Loucy (cell line): ENCODE results near the gene IL17RE.

Experiments
- H2AFZ ChIP-seq: fragments of 200-600 bp; sonication (generic); 2 replicates; pipeline ENCODE4 v1.6.0; 2016; ENCODE audit warnings: antibody characterized with exemption, mild to moderate bottlenecking, low read length, moderate library complexity
- H3F3A ChIP-seq: fragments of 200-600 bp; 2 replicates; pipeline ENCODE4 v1.6.0; 2016; ENCODE audit warnings: antibody characterized with exemption, low read depth, mild to moderate bottlenecking
- H3K27me3 ChIP-seq: fragments of 200-600 bp; sonication (generic); 2 replicates; pipeline ENCODE4 v1.6.1; 2014; ENCODE audit warnings: low read length, mild to moderate bottlenecking; ENCODE audit not compliant: insufficient read depth, poor library complexity, severe bottlenecking
- H3K36me3 ChIP-seq: fragments of 200-600 bp; sonication (generic); 2 replicates; pipeline ENCODE4 v1.6.1; 2016; ENCODE audit warnings: low read length; ENCODE audit not compliant: insufficient read depth
- H3K4me1 ChIP-seq: fragments of 200-600 bp; sonication (generic); 2 replicates; pipeline ENCODE4 v1.5.1; 2014; ENCODE audit warnings: low read length, mild to moderate bottlenecking; ENCODE audit not compliant: insufficient read depth, poor library complexity, severe bottlenecking
- H3K4me2 ChIP-seq: fragments of 200-600 bp; sonication (generic); 2 replicates; pipeline ENCODE4 v1.6.0; 2014; ENCODE audit warnings: antibody characterized with exemption, low read length, low read depth, mild to moderate bottlenecking; ENCODE audit not compliant: poor library complexity, severe bottlenecking
- H3K4me3 ChIP-seq: fragments of 200-600 bp; sonication (generic); 2 replicates; pipeline ENCODE4 v1.5.1; 2014; ENCODE audit warnings: low read length, mild to moderate bottlenecking, mixed read lengths; ENCODE audit not compliant: poor library complexity, severe bottlenecking
- H3K79me2 ChIP-seq: fragments of 200-600 bp; sonication (generic); 2 replicates; pipeline ENCODE4 v1.6.1; 2014; ENCODE audit warnings: low read length; ENCODE audit not compliant: insufficient read depth
- H3K9ac ChIP-seq: fragments of 200-600 bp; sonication (generic); 2 replicates; pipeline ENCODE4 v1.6.0; 2014; ENCODE audit warnings: mild to moderate bottlenecking, low read depth, low read length, moderate library complexity; ENCODE audit not compliant: poor library complexity, severe bottlenecking
- H3K9me2 ChIP-seq: fragments of 200-600 bp; sonication (generic); replicated peaks from 2 replicates; pipeline ENCODE4 v1.6.1; 2016; ENCODE audit warnings: low read depth, low read length, mixed read lengths
- H3K9me3 ChIP-seq: fragments of 200-600 bp; sonication (generic); 2 replicates; pipeline ENCODE4 v1.6.1; 2014; ENCODE audit warnings: mild to moderate bottlenecking, antibody characterized with exemption, low read length, low read depth; ENCODE audit not compliant: insufficient read depth
- H4K20me1 ChIP-seq: fragments of 200-600 bp; sonication (generic); 2 replicates; pipeline ENCODE4 v1.6.0; 2014; ENCODE audit warnings: antibody characterized with exemption, low read length, mild to moderate bottlenecking; ENCODE audit not compliant: insufficient read depth, poor library complexity, severe bottlenecking
- EZH2phosphoT487 ChIP-seq: fragments of 200-600 bp; IDR thresholded peaks from 2 replicates; pipeline ENCODE4 v1.6.1; 2018; ENCODE audit warnings: antibody characterized with exemption, mild to moderate bottlenecking, moderate library complexity, borderline replicate concordance
- TF ChIP-seq, protein P1 (sequence below): fragments of 200-600 bp; sonication (generic); conservative IDR thresholded peaks from 2 replicates; pipeline ENCODE4 v1.5.1; 2014; ENCODE audit warnings: mild to moderate bottlenecking, antibody characterized with exemption, low read length

The IL17RE gene

DNA sequence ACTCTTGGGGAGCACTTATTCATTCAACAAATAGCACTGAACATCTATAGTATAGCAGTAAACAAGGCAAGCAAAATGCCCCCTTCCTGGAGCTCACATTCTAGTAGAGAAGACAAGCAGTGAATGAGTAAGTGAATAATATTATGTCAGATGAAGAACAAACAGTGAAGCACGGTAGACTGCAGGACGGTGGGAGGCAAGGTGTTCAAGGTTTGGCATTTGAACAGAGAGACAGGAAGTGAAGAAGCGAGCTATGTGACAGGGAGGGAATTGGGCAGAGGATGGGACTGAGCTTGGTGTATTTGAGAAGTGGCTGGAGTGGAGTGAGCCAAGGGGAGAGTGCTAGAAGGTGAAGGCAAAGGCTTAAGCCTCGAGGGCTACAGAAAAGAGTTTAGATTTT, 32.3 kb downstream of the IL17RE start:
- TF ChIP-seq EZH2phosphoT487 = no peak
- TF ChIP-seq, protein P1, sequence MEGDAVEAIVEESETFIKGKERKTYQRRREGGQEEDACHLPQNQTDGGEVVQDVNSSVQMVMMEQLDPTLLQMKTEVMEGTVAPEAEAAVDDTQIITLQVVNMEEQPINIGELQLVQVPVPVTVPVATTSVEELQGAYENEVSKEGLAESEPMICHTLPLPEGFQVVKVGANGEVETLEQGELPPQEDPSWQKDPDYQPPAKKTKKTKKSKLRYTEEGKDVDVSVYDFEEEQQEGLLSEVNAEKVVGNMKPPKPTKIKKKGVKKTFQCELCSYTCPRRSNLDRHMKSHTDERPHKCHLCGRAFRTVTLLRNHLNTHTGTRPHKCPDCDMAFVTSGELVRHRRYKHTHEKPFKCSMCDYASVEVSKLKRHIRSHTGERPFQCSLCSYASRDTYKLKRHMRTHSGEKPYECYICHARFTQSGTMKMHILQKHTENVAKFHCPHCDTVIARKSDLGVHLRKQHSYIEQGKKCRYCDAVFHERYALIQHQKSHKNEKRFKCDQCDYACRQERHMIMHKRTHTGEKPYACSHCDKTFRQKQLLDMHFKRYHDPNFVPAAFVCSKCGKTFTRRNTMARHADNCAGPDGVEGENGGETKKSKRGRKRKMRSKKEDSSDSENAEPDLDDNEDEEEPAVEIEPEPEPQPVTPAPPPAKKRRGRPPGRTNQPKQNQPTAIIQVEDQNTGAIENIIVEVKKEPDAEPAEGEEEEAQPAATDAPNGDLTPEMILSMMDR = no peak
- Histone ChIP-seq H3K36me3 (peaks cover 8% of the 10 kb centered on the region; the same call in 1 of the 2 replicates), H3K9ac (peak overlapping the region; percentile 83), H3K9me3 (no peaks in the 10 kb centered on the region), H3K27me3 (no peaks in the 10 kb centered on the region), H3K4me2 (peak overlapping the region; percentile 98), H2AFZ (no peak overlapping the region), H3K79me2 (peaks cover 32% of the 10 kb centered on the region), H4K20me1 (peaks cover 7% of the 10 kb centered on the region), H3K4me1 (peaks cover 23% of the 10 kb centered on the region), H3F3A (no peaks in the 10 kb centered on the region), H3K9me2 (no peaks in the 10 kb centered on the region), H3K4me3 (peak overlapping the region; percentile 81)

DNA sequence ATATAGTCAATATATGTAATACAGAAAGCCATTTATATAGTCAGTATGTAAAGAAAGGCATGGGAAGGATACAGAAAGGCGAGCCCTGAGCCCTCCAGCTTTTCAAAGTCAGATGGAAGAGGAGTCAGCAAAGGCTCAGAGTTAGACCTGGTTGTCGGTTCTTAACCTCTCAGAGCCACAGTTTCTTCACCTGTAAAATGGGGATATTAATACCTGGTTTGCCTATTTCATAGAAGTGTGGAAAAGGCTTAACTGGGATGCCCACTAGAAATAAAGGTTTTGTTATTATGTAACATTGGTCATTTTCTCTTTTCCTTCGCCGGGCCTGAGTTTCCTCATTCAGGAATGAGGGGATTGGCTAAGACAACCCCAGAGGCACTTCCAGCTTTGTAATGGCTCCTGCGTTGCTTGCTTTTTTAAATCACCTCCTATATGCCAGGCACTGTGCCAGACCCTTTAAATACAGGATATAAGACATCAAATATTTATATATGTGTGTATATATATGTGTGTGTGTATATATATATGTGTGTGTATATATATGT, 33.4 kb downstream of the IL17RE start:
- no peaks in the 10 kb centered on the region for H3F3A ChIP-seq
- no peak for TF ChIP-seq EZH2phosphoT487
- TF ChIP-seq, protein P1 = no peak
- H3K79me2 ChIP-seq = peaks cover 32% of the 10 kb centered on the region
- H3K4me1 ChIP-seq = peaks cover 23% of the 10 kb centered on the region
- peak overlapping the region; percentile 98 for H3K4me2 ChIP-seq
- H3K4me3 ChIP-seq = peak overlapping the region; percentile 81
- H3K9me2 ChIP-seq = no peaks in the 10 kb centered on the region
- peaks cover 7% of the 10 kb centered on the region for H4K20me1 ChIP-seq
- H3K9me3 ChIP-seq = no peaks in the 10 kb centered on the region
- H3K36me3 ChIP-seq = peaks cover 11% of the 10 kb centered on the region; the same call in 1 of the 2 replicates
- H2AFZ ChIP-seq = no peak overlapping the region
- H3K27me3 ChIP-seq = no peaks in the 10 kb centered on the region
- H3K9ac ChIP-seq = peak overlapping the region; percentile 83

DNA sequence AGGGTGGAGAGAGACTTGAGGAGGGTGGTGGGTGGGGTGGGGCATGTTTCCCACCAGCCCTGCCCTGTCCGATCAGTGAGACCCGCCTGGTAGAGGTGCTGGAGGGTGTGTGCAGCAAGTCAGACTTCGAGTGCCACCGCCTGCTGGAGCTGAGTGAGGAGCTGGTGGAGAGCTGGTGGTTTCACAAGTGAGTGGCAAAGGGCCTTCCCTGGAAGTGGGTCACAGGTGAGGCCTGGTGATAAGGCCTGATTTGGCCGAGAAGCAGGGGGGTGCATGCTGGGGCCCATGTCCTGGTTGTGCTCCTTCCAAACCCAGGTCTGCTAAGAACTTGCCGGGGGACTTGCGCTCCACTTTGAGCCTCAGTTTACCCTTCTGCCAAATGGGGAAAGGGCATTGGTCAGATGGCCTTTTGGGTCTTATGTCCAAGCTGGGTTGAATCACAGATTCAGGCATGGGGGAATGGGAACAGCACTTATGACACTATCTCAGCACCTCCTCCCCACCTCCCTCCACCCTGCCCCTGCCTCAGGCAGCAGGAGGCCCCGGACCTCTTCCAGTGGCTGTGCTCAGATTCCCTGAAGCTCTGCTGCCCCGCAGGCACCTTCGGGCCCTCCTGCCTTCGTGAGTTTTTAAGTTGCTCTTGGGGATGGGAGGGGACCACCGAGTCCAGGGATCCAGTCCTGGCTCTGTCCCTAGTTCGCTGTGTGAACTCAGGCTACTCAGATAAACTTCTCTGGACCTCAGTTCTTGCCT, 35.0 kb downstream of the IL17RE start:
- H3K4me2 ChIP-seq = no peak overlapping the region
- H3K9me3 ChIP-seq = no peaks in the 10 kb centered on the region
- TF ChIP-seq, protein P1 = no peak
- TF ChIP-seq EZH2phosphoT487 = no peak
- no peaks in the 10 kb centered on the region for H3K9me2 ChIP-seq
- H3K79me2 ChIP-seq = peaks cover 32% of the 10 kb centered on the region
- H3K4me1 ChIP-seq = peaks cover 23% of the 10 kb centered on the region
- H3F3A ChIP-seq = no peaks in the 10 kb centered on the region
- peaks cover 14% of the 10 kb centered on the region; the same call in 1 of the 2 replicates for H3K36me3 ChIP-seq
- H4K20me1 ChIP-seq = peaks cover 7% of the 10 kb centered on the region
- no peaks in the 10 kb centered on the region for H3K27me3 ChIP-seq
- no peak overlapping the region for H3K4me3 ChIP-seq
- no peak overlapping the region for H2AFZ ChIP-seq
- H3K9ac ChIP-seq = no peak overlapping the region
